ENCODE measurements around the gene LOXL1.

DNA sequence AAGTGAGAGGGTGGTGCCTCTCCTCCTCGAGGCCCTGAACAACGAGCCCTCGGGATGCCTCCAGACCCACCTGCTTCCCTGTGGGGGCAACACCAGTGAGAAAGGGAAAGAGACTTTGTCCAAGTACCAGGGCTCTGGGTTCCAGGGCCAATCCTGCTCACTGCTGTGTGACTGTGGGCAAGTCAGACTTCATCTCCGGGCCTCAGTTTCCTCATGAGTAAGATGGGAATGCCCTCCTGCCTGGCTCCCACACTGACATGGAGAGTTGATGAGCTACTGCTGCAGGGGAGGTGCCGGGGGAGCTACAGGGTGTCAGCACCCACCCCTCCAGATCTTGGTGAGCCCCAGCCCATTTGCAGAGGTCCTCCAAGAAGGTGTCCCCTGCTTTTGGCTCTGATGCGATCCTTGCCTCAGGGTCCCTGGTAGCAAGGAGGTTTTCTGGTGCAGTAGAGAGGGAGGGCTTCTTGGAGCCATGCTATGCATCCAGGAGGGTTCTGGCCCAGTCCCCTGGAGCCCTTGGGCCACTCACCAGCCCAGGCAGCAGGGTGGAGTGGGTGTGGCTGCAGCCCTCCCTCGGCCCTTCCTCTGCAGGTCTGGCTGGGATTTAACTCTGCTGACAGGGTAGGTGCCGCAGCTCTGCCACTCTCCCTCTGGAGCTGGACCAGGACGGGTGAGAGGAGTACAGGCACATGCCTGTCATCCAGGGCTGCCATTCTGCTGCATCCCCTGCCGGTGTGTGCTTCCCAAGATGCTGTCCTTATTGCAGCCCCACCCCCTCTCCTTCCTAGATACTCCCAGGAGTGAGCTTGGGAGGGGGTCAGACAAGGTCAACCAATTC, 26.9 kb downstream of the LOXL1 start:
- TF ChIP-seq CTCF (IDR thresholded peaks at IDR 0.05) (no peak), POLR2A (IDR thresholded peaks at IDR 0.05) (no peak)

Measured in sigmoid colon (tissue), 3 donors.